Islet precursor cell (in vitro differentiated cells): ENCODE measurements around the gene CENPL.
"Not testable (repeated sequence)": the region's sequence is repeated elsewhere in the genome, so short reads cannot be mapped to it uniquely, and the experiment has no call there.

Experiments used
- DNase-seq: peaks from one replicate; pipeline ENCODE4 v3.0.0-alpha.2; 2018

The CENPL gene

DNA sequence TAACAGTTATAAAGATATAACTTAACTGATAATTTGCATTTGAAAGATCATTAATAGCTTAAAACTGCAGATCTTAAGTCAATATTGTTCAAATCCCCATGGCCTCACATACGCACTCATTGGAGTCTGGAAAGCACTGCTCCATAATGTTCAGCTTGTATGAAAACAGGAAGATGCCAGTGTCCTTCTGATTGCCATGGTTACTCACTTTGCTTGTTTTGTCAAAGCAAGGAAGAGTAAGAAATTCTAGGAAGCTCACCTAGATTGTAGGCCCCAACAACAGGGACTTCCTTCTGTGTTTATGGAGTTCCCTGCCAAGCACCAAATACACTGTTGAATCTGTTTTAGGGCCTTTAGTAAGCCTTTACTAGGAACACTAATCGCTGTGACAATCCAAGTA is 32.2 kb upstream of the CENPL start:
- no peak for DNase-seq

DNA sequence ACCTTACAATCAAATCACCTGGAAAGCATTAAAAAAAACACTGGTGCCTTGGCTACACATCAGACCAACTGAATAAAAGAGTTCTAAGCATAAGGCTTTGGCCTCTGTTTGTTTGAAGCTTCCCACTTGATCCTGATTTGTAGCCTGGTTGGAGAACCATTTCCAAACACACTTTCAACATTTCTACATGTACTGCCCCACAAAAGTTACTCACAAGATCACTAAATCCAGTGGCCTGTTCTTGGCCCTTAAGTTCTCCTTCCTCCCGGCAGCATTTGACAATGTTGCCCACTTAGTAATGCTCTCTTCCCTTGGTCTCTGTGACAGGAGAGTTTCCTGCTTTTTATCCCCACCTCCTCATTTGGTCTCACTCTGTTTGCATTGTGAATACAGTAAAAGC is 31.3 kb upstream of the CENPL start:
- no peak for DNase-seq

DNA sequence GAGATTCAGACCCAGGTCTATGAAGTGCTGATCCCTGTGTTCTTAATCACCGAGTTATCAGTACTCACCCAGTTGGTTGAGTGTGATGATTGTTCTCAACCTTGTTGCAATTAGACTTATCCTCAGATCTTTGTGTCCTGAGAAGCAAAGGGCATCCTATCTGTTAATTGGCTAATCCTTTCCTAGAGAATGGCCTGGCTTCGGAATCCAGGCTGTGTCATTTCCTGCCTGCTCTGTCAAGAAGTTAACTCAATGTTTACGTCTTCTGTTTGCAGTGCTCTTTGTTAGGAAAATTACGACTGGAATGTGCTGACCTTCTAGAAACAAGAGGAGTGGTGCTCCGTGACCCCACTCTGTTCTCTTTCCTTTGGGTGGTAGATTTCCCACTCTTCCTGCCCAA is 28.4 kb upstream of the CENPL start:
- DNase-seq, result peak; percentile 91

DNA sequence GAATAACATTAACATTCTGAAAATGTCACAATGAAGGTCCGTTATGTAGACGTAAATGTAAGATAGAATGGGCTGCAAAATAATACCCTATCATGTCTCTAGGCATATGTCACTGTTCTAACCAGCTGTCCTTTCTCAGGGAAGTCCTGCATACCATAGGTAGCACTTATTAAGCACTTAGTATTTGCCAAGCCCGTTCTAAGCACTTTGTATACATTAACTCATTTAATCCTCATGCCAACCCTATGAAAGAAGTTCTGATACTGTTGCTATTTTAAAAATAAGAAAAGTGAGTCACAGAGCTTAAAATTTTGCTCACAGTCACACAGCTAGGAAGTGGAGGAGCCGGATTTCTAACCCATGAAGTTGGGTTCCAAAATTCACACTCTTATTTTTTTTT is 27.4 kb upstream of the CENPL start:
- DNase-seq, result no peak

DNA sequence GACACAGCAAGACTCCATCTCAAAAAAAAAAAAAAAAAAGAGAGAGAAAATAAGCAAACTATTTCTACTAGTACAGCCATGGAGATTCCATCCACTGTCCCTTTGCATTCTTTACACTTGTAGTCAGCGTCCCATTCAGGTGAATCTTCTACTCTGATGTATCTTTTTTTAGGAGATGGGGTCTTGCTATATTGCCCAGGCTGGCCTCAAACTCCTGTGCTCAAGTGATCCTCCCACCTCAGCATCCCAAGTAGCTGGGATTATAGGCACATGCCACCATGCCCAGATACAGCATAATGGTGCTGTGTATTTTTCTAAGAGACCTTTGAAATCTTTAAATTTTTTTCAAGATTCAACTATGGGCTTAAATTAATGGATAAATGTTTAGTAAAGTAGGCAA is 8.1 kb upstream of the CENPL start:
- DNase-seq, result no peak

DNA sequence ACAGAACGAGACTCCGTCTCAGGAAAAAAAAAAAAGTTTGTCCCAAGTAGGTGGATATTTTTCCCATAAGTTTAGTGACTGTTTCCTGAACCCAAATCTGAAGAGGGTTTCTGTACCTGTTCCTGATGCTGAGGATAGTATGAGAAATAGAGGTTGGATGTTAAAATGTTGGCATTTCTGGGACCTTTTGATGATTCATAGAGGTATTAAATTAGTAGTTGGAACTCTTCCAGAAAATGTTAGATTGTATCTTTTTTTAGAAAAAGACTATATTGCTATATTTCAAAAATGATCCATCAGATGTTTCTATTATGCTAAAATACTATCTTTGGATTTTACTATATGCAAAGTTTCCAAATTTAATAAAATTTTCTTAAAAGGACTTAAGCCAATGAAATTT is 2.9 kb upstream of the CENPL start:
- DNase-seq, result no peak

DNA sequence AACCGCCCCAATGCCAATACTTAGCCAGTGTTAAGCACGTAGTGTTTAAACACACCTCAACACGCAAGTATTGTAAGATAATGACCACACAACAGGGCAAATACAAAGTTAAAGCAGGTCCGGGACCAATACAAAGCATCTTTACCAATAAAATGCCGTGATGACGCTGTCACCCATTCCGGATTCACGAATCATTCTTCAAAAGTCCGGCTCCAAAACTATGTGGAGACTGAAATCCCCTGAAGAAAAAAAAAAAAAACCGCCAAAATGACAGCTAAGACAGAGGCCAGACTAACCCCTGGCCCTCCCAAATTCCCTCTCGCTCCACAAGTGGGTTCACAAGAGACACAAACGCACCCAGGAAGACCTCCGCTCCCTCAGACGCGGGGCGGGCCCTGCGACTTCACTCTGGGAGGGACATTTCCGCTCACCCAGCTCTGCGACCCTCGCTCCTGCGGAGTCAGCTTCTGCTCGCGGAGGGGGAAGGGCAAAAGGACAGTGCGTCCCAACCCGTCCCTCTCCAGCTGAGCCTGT is 835 bp downstream of the CENPL start:
- DNase-seq, result no peak

DNA sequence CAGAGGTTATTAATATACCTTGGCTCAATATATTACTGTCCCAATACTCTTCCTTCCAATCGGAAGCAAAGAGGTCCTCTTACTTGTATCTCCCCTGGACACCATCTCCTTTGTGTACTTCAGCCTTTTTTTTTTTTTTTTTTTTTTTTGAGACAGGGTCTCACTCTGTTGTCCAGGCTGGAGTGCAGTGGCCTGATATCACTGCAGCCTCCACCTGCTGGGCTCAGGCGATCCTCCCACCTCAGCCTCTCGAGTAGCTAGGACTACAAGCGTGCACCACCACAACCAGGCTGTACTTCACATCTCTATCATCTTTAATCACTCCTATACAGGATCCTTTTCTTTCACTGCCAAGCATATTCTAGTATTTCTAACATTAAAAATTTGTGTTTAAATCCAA is 3.0 kb downstream of the CENPL start:
- no peak for DNase-seq

DNA sequence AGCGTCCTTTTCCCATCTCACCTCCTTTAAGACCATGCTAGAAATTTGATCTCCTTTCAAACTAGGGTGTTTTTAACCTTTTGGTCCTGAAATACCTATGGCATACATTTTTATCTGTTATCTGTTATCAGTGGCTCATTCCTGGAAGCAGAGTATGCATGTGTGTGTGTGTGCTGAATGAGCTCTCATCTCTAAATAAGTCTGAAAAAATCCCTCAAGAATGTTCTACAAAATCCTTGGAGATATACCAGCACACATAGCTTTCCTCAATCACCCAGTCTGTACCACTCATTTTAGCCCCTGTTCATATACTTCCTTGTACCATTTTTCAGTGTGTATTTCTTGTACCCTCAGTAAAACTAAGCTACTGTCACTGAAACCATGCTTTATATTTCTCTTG is 6.2 kb downstream of the CENPL start:
- no peak for DNase-seq

DNA sequence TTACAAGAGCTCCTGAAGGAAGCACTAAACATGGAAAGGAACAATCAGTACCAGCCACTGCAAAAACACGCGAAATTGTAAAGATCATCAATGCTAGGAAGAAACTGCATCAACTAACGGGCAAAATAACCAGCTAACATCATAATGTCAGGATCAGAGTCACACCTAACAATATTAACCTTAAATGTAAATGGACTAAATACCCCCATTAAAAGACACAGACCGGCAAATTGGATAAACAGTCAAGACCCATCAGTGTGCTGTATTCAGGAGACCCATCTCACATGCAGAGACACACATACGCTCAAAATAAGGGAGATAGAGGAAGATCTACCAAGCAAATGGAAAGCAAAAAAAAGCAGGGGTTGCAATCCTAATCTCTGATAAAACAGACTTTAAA is 11.0 kb downstream of the CENPL start:
- not testable (repeated sequence) for DNase-seq

DNA sequence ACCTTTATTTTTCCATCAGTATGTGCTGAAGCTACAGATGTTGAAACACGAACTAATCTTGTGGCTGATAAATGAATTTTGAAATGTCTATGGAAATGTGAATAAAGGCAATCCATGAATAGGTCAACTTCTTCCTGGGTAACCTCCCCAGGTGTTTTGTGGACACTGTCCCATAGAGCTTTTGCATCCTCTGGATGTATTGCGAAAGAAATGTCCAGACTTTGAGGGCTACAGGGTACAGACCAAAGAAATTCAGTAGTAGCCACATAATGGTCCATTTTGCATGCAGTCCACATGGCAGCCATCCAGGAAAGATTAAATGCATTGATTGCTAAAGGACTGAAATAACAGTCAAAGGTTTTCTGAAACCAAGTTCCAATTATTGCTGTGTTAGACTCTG is 21.7 kb downstream of the CENPL start:
- no peak for DNase-seq

DNA sequence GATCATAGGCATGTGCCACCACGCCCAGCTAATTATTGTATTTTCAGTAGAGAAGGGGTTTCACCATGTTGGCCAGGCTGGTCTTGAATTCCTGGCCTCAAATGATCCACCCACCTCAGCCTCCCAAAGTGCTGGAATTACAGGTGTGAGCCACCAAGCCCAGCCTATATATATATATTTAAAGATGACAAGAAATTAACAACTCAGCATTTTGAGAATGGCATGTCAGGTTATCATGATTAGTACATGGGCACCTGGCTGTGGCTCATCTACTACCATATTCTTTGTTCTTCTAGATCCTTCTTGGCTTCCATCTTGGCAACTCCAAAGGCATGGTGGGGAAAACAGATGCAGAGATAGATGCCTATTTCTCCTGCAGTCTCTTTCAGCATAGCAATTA is 24.7 kb downstream of the CENPL start:
- not testable (repeated sequence) for DNase-seq

DNA sequence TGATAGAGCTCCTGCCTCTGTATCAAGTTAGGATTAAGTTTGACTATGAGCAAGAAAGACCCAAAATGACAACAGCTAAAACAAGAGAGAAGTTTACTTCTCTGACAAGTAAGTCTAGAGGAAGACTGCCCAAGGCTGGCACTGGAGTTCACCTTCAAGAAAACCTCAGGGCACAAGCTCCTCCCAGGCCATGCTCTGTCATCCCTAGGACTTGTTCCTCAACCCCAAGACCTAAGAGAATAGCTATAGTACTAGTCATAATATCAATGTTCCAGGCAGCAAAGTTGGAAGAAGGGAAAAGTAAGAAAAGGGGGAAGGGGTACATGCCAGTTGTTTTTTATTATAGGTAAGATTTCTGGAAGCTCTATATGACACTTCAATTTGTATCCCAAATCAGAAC is 26.6 kb downstream of the CENPL start:
- DNase-seq, result no peak

DNA sequence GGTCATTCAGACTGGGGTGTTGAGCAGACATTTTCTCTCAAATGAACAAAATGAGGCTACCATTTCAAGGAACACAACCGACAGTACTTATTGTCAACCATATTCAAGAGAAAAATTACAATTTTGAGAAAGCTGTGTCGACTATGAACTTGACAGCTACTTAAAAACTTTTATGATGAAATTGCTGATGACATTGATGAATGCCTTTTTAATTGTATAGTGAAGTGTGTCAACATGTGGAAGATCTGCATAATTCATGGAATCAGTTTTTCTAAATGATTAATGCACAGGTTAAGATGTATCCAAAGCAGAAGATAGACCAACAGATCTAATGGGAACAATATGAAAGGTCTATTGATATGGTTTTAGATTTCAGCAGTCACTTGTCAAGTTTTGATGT is 34.8 kb downstream of the CENPL start:
- no peak for DNase-seq

DNA sequence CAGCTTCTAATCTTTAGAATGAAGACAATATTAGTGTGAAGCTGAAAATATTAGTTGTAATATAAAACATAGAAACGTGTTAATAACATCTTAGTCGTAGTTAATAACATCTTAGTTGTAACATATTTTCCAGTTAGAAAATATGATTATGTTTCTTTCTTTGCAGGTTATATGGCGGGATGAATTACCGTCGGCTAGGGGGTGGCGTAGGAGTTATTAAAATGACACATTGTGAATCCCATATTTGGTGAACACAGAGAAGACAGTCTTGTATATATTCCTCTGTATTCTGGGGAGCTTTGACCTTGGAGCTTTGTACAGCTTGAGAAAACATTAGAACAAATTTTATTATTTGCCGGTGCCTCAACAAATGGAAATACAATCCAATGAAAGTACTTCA is 39.7 kb downstream of the CENPL start:
- DNase-seq, result no peak

DNA sequence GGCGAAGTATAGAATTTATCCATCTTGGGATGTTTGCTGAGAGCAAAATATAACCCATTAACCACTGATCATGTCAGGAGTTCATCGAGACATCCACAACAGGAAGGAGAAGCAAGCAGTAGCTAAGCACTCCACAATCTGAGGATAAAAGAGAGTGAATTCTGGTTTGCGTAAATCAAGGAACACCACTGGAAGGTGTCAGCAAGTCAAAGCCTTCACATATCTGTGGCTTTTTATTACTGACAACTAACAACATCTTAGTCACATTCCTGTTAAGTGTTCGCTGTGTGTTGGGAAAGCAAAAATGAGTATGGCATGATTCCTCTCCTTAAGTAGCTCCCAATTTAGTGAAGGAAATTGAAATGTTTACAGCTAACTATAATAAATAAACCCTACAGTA is 44.7 kb downstream of the CENPL start:
- no peak for DNase-seq

DNA sequence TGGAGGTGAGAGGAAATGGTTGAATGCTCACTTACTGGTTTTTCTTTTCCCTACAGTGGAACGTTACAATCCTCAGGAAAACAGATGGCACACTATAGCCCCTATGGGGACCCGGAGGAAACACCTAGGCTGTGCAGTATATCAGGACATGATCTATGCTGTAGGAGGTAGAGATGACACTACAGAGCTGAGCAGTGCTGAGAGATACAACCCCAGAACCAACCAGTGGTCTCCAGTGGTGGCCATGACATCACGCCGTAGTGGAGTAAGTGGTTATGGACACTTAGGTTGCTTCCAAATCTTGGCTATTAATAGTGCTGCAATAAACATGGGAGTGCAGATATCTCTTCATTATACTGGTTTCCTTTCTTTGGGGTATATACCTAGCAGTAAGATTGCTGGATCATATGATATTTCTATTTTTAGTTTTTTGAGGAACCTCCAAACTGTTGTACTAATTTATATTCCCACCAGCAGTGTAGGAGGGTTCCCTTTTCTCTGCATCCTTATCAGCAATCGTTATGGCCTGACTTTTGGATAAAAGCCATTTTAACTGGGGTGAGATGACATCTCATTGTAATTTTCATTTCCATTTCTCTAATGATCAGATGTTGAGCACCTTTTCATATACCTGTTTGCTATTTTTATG is 49.0 kb downstream of the CENPL start:
- no peak for DNase-seq

DNA sequence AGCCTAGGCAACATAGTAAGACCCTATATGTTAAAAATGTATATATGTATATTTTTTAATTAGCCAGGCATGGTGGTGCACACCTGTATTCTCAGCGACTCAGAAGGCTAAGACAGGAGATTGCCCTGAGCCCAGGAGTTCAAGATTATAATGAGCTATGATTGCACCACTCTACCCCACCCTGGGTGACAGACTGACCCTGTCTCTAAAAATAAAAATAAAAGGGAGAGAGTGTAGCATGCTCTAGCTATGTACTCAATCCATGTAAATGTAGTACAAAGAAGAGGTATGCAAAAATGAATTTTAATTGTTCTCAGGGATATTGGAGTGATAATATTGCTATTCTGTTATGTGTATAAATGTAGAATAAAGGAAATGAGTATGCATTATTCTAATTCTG is 53.1 kb downstream of the CENPL start:
- DNase-seq, result no peak

DNA sequence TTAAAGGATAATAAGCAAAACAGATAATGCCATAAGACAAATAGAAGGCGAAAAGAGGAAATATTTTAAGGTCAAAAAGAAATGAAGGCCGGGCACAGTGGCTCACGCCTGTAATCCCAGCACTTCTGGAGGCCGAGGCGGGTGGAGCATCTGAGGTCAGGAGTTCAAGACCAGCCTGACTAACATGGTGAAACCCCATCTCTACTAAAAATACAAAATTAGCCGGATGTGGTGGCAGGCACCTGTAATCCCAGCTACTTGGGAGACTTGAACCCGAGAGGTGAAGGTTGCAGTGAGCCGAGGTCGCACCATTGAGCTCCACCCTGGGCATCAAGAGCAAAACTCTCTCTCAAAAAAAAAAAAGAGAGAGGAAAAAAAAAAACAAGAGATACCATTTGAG is 54.4 kb downstream of the CENPL start:
- DNase-seq, result not testable (repeated sequence)

DNA sequence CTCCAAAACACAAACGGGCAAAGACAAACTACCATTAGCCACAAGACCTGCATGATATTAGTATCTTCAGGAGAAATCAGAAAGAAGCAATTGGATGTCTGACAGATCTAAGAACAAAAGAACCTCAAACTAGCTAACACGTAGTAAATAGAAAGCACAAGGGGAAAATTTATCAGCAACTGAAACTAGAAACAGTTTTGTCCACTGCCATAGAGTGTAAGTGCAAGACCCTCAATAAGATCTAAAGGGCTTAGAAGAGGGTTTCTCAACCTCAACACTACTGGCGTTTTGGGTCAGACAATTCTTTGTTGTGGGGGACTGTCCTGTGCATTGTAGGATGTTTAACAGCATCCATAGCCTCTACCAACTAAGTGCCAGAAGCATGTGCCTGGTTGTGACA is 55.9 kb downstream of the CENPL start:
- DNase-seq, result no peak

DNA sequence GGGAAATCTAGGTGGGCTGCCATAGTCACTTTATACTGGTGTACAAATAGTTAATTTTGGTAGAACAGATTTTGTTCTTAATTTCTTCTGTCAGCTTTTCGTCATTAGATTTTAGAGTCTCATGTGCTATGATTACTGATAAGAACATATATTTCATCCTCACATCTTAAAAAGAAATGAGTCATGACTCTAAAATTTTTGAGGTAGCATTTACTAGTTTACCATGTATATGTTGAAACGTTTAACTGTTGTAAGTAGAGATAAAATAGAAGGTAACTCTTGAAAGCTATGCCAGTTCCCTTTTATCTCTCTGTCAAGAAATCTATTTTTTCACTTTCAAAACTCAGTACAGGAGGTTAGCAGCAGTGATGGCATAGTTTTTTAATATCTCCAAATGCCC is 56.5 kb downstream of the CENPL start:
- no peak for DNase-seq

DNA sequence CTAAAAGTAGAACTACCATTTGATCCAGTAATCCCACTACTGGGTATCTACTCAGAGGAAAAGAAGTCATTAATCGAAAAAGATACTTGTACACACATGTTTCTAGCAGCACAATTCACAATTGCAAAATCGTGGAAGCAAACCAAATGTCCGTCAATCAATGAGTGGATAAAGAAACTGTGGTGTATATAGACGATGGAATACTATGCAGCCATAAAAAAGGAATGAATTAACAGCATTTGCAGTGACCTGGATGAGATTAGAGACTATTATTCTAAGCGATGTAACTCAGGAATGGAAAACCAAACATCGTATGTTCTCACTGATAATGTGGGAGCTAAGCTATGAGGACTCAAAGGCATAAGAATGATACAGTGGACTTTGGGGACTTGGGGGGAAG is 60.4 kb downstream of the CENPL start:
- not testable (repeated sequence) for DNase-seq

DNA sequence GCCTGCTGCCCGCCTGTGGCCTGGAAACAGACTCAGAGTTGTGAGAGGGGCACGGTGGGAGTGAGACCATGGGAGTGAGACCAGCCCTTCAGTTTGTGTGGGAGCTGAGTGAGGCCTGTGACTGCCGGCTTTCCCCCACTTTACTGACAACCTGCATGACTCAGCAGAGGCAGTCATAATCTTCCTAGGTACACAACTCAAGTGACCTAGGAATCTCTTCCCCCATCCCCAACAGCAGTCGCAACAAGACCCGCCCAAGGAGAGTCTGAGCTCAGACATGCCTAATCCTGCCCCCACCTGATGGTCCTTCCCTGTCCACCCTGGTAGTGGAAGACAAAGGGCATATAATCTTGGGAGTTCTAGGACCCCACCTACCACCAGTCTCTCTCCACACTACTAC is 65.7 kb downstream of the CENPL start:
- no peak for DNase-seq

DNA sequence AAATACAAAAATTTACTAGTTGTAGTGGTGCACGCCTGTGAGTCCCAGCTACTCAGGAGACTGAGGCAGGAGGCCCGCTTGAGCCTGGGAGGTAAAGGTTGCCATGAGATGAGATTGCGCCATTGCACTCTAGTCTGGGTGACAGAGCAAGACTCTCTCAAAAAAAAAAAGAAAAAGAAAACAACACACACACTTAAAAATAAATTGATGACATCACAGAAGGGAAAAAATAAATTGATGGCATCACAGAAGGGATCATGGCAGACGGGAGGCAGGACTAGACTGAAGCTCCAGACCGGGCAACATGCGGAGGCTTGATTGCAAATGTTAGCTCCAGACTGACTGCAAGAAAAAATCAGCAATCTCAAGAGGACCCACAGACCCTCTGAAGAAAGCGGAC is 66.6 kb downstream of the CENPL start:
- no peak for DNase-seq

DNA sequence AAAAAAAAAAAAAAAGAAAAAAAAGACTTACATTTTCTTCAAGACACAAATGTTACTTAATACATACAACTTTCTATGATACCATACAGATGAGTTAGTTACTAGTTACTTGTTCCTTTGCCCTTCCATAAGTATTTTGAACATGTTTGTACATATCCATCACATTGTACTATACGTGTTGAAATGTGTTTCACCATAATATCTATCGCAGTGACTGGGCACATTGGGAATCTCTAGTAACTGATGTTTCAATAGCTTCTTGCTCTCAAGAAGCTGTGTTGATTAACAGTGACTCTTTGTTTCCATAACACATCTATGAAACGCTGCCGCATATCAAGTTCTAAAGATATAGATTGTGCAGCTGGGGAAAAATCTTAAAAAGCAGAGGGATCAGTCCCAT is 67.0 kb downstream of the CENPL start:
- no peak for DNase-seq

DNA sequence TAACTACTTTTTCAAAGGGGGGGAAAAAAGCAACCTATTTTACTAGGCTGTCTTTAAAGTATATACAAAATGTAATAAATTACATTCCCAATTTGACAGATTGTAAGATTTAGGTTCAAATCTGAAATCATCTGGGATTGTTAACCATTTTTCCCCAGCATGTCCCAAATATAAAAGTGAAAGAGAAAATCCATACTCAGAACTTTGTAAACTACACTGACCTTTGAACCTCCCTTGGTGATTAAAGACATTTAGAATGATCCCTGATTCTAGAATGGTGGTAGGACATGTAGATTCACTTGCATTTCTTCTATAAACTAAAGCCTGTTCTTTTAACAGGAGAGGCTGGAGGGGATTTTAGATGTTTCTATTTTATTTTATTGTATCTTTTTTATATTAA is 70.9 kb downstream of the CENPL start:
- DNase-seq, result no peak
